WTC11 (cell line): ENCODE data around the gene AP3D1.

Experiments used
- ARID4B ChIP-seq: sonication (generic); formaldehyde crosslinking; IDR thresholded peaks from 2 replicates; pipeline ENCODE4 v1.8.0; 2023; ENCODE audit warnings: missing genetic modification reagents, mild to moderate bottlenecking, borderline replicate concordance
- ATF1 ChIP-seq: sonication (generic); formaldehyde crosslinking; IDR thresholded peaks from 2 replicates; pipeline ENCODE4 v1.8.1; 2023; ENCODE audit warnings: mild to moderate bottlenecking, moderate library complexity, missing genetic modification reagents
- CREM ChIP-seq: sonication (generic); formaldehyde crosslinking; IDR thresholded peaks from 2 replicates; pipeline ENCODE4 v1.8.1; 2022; ENCODE audit warnings: mild to moderate bottlenecking, missing genetic modification reagents, moderate library complexity
- CTCF ChIP-seq: fragments of 200-600 bp; IDR thresholded peaks from 2 replicates; pipeline ENCODE4 v1.8.0; 2022; ENCODE audit warnings: antibody characterized with exemption
- E2F5 ChIP-seq: sonication (generic); formaldehyde crosslinking; IDR thresholded peaks from 2 replicates; pipeline ENCODE4 v1.8.1; 2022; ENCODE audit warnings: mild to moderate bottlenecking, moderate library complexity, missing genetic modification reagents
- KAT7 ChIP-seq: sonication (generic); formaldehyde crosslinking; IDR thresholded peaks from 2 replicates; pipeline ENCODE4 v1.8.1; 2023; ENCODE audit warnings: missing genetic modification reagents, mild to moderate bottlenecking, borderline replicate concordance
- PREB ChIP-seq: sonication (generic); formaldehyde crosslinking; IDR thresholded peaks from 2 replicates; pipeline ENCODE4 v1.8.1; 2022; ENCODE audit warnings: mild to moderate bottlenecking, missing genetic modification reagents, moderate library complexity, borderline replicate concordance
- TEAD4 ChIP-seq: sonication (generic); formaldehyde crosslinking; IDR thresholded peaks from 2 replicates; pipeline ENCODE4 v1.8.0; 2022; ENCODE audit warnings: mild to moderate bottlenecking, missing genetic modification reagents

- TF ChIP-seq ATF1 (CRISPR knock-in tag), result no peak
- TF ChIP-seq CTCF, result no peak
- no peak for TF ChIP-seq E2F5 (CRISPR knock-in tag)
- TF ChIP-seq KAT7 (CRISPR knock-in tag), result no peak
- no peak for TF ChIP-seq ARID4B (CRISPR knock-in tag)
- no peak for TF ChIP-seq TEAD4 (CRISPR knock-in tag)
- TF ChIP-seq PREB (CRISPR knock-in tag), result no peak
- no peak for TF ChIP-seq CREM (CRISPR knock-in tag)
Measured at GRCh38 chr19:2056837-2057192, 94.6 kb downstream of the AP3D1 start.
